HAP-1 (cell line): Measurements from ENCODE around the gene SHISA4.

ENCODE experiments used
- DNase-seq, 2 experiments: peaks; one replicate each; pipeline ENCODE4 v3.0.0-alpha.2; 2016 to 2020; ENCODE audit warnings: low spot score in 2 of 2
- H3K27me3 ChIP-seq: fragments of 250-450 bp; sonication (Bioruptor Pico); 2 replicates; pipeline ENCODE4 v1.5.1; 2020; ENCODE audit warnings: low read depth, mild to moderate bottlenecking, moderate library complexity
- H3K36me3 ChIP-seq: fragments of 250-450 bp; sonication (Bioruptor Pico); replicated peaks from 2 replicates; pipeline ENCODE4 v1.5.1; 2020; ENCODE audit warnings: mild to moderate bottlenecking
- H3K4me1 ChIP-seq: fragments of 250-450 bp; sonication (Bioruptor Pico); 2 replicates; pipeline ENCODE4 v1.5.1; 2020; ENCODE audit warnings: mild to moderate bottlenecking
- H3K4me3 ChIP-seq: fragments of 250-450 bp; sonication (Bioruptor Pico); 2 replicates; pipeline ENCODE4 v1.5.1; 2020; ENCODE audit warnings: mild to moderate bottlenecking, moderate library complexity
- H3K9me3 ChIP-seq: fragments of 250-450 bp; sonication (Bioruptor Pico); 2 replicates; pipeline ENCODE4 v1.5.1; 2020; ENCODE audit warnings: mild to moderate bottlenecking, moderate library complexity
- in situ Hi-C: fragments of 300-500 bp; cut with MboI; formaldehyde crosslinking; loops from 3 replicates; pipeline ENCODE4 v1.14.3; 2020; ENCODE audit warnings: low sequenced_read_pairs, inconsistent platforms, mixed read lengths

Gene SHISA4

GRCh38 chr1:201907621-201908020 lies 18.9 kb downstream of the SHISA4 start:
- Histone ChIP-seq H3K4me1 (no peaks in the 10 kb centered on the region), H3K9me3 (no peaks in the 10 kb centered on the region), H3K4me3 (no peak overlapping the region), H3K36me3 (no peaks in the 10 kb centered on the region), H3K27me3 (no peaks in the 10 kb centered on the region)
- no peak for DNase-seq
- in situ Hi-C loops: no loop called here

GRCh38 chr1:201911826-201912571 lies 23.3 kb downstream of the SHISA4 start:
- Histone ChIP-seq H3K27me3 (no peaks in the 10 kb centered on the region; the same call in 1 of the 2 replicates), H3K4me1 (no peaks in the 10 kb centered on the region), H3K4me3 (no peak overlapping the region), H3K36me3 (no peaks in the 10 kb centered on the region), H3K9me3 (no peaks in the 10 kb centered on the region)
- no peak for DNase-seq
- in situ Hi-C loops: no loop called here

- no peaks in the 10 kb centered on the region; the same call in 1 of the 2 replicates for H3K27me3 ChIP-seq
- no peak overlapping the region for H3K4me3 ChIP-seq
- in situ Hi-C loops: no loop called here
- H3K9me3 ChIP-seq: no peaks in the 10 kb centered on the region
- no peak for DNase-seq
- H3K4me1 ChIP-seq: no peaks in the 10 kb centered on the region
- no peaks in the 10 kb centered on the region for H3K36me3 ChIP-seq
Observed at GRCh38 chr1:201912832-201913231, 24.1 kb downstream of the SHISA4 start.

- H3K9me3 ChIP-seq: no peaks in the 10 kb centered on the region
- no peaks in the 10 kb centered on the region; the same call in 1 of the 2 replicates for H3K27me3 ChIP-seq
- DNase-seq: no peak
- no peaks in the 10 kb centered on the region for H3K36me3 ChIP-seq
- H3K4me3 ChIP-seq: no peak overlapping the region
- in situ Hi-C loops: no loop called here
- H3K4me1 ChIP-seq: no peaks in the 10 kb centered on the region
Observed at GRCh38 chr1:201914456-201915235, 25.9 kb downstream of the SHISA4 start.

- in situ Hi-C loops: no loop called here
- DNase-seq: peak in 1 of 2 experiments; percentile 25
- Histone ChIP-seq H3K27me3 (no peaks in the 10 kb centered on the region; the same call in 1 of the 2 replicates), H3K4me3 (no peak overlapping the region), H3K9me3 (no peaks in the 10 kb centered on the region), H3K36me3 (no peaks in the 10 kb centered on the region), H3K4me1 (no peaks in the 10 kb centered on the region)
Observed at GRCh38 chr1:201916649-201917249, 28.1 kb downstream of the SHISA4 start.

- Histone ChIP-seq H3K4me1 (no peaks in the 10 kb centered on the region), H3K9me3 (no peaks in the 10 kb centered on the region), H3K27me3 (no peaks in the 10 kb centered on the region; the same call in 1 of the 2 replicates), H3K4me3 (no peak overlapping the region), H3K36me3 (no peaks in the 10 kb centered on the region)
- in situ Hi-C loops: no loop called here
- no peak for DNase-seq
Observed at GRCh38 chr1:201917362-201918033, 28.8 kb downstream of the SHISA4 start.

GRCh38 chr1:201918343-201918742 lies 29.6 kb downstream of the SHISA4 start:
- Histone ChIP-seq H3K4me1 (no peaks in the 10 kb centered on the region), H3K36me3 (no peaks in the 10 kb centered on the region), H3K4me3 (no peak overlapping the region), H3K27me3 (no peaks in the 10 kb centered on the region; the same call in 1 of the 2 replicates), H3K9me3 (no peaks in the 10 kb centered on the region)
- DNase-seq: no peak
- in situ Hi-C loops: no loop called here

- DNase-seq: no peak
- H3K4me3 ChIP-seq: no peak overlapping the region
- no peaks in the 10 kb centered on the region for H3K4me1 ChIP-seq
- no peaks in the 10 kb centered on the region for H3K36me3 ChIP-seq
- in situ Hi-C loops: no loop called here
- H3K27me3 ChIP-seq: no peaks in the 10 kb centered on the region
- H3K9me3 ChIP-seq: no peaks in the 10 kb centered on the region
Observed at GRCh38 chr1:201921952-201922558, 33.4 kb downstream of the SHISA4 start.

- Histone ChIP-seq H3K4me1 (no peaks in the 10 kb centered on the region), H3K9me3 (no peaks in the 10 kb centered on the region), H3K4me3 (no peak overlapping the region), H3K27me3 (0 out of 2 replicates have a peak, but pooled peaks cover 2% of the 10 kb centered on the region), H3K36me3 (no peaks in the 10 kb centered on the region)
- DNase-seq: no peak
- in situ Hi-C loops: no loop called here
Observed at GRCh38 chr1:201925301-201925567, 36.5 kb downstream of the SHISA4 start.

GRCh38 chr1:201925981-201926645 lies 37.4 kb downstream of the SHISA4 start:
- H3K36me3 ChIP-seq: no peaks in the 10 kb centered on the region
- H3K27me3 ChIP-seq: 0 out of 2 replicates have a peak, but pooled peaks cover 2% of the 10 kb centered on the region
- H3K4me1 ChIP-seq: no peaks in the 10 kb centered on the region
- H3K9me3 ChIP-seq: no peaks in the 10 kb centered on the region
- no peak overlapping the region for H3K4me3 ChIP-seq
- in situ Hi-C loops: no loop called here
- no peak for DNase-seq

- no peaks in the 10 kb centered on the region for H3K36me3 ChIP-seq
- no peaks in the 10 kb centered on the region for H3K9me3 ChIP-seq
- no peak overlapping the region for H3K4me3 ChIP-seq
- in situ Hi-C loops: no loop called here
- 0 out of 2 replicates have a peak, but pooled peaks cover 2% of the 10 kb centered on the region for H3K27me3 ChIP-seq
- H3K4me1 ChIP-seq: no peaks in the 10 kb centered on the region
- no peak for DNase-seq
Observed at GRCh38 chr1:201928266-201928665, 39.6 kb downstream of the SHISA4 start.

- no peak for DNase-seq
- Histone ChIP-seq H3K4me1 (no peaks in the 10 kb centered on the region), H3K27me3 (0 out of 2 replicates have a peak, but pooled peaks cover 4% of the 10 kb centered on the region), H3K9me3 (no peaks in the 10 kb centered on the region), H3K4me3 (no peak overlapping the region), H3K36me3 (no peaks in the 10 kb centered on the region)
- in situ Hi-C loops: no loop called here
Observed at GRCh38 chr1:201930137-201930536, 41.4 kb downstream of the SHISA4 start.

GRCh38 chr1:201930803-201931202 lies 42.1 kb downstream of the SHISA4 start:
- no peak for DNase-seq
- 0 out of 2 replicates have a peak, but pooled peaks cover 4% of the 10 kb centered on the region for H3K27me3 ChIP-seq
- no peaks in the 10 kb centered on the region for H3K4me1 ChIP-seq
- H3K36me3 ChIP-seq: no peaks in the 10 kb centered on the region
- H3K4me3 ChIP-seq: no peak overlapping the region
- no peaks in the 10 kb centered on the region for H3K9me3 ChIP-seq
- in situ Hi-C loops: no loop called here
